CD4-positive, alpha-beta T cell (primary cell): Measurements from ENCODE around the gene RBM8A. TPM values are rescaled to one million over a fixed set of nuclear protein-coding genes. Genes with fewer than 3 reads are reported as not detected.

ENCODE experiments used
- ATAC-seq: fragments of 200-7000 bp; cut with Tn5 transposase; one replicate; pipeline ENCODE4 v1.10.0; 2022; ENCODE audit warnings: mild to moderate bottlenecking; ENCODE audit not compliant: poor library complexity
- CTCF ChIA-PET: fragments of 350-600 bp; sonication (Branson Sonifier 250); formaldehyde crosslinking; loops from one replicate; lab custom pipeline; 2021; ENCODE audit warnings: antibody characterized with exemption, inconsistent platforms; lab: Charles Lee
- POLR2A ChIA-PET: fragments of 350-600 bp; sonication (Branson Sonifier 250); formaldehyde crosslinking; loops from one replicate; lab custom pipeline; 2021; ENCODE audit warnings: antibody characterized with exemption, inconsistent platforms; lab: Charles Lee
- DNase-seq, 14 experiments: peaks; one replicate each; pipeline ENCODE4 v3.0.0-alpha.2; 2013 to 2020; ENCODE audit warnings: mixed read lengths in 2 of 14
- H3K27ac ChIP-seq, 2 donors: one replicate each; pipeline versions ENCODE4 v1.5.1 to v1.7.0; 2013; ENCODE audit warnings: low read length in 2 of 2, low read depth in 1 of 2, mild to moderate bottlenecking in 1 of 2
- H3K27me3 ChIP-seq, 2 experiments: 1 replicate in 1 of 2; 2 replicates in 1 of 2; pipeline versions ENCODE4 v1.6.1 to v1.7.0; 2013; ENCODE audit warnings: low read length in 2 of 2, control low read depth in 1 of 2, mild to moderate bottlenecking in 1 of 2, moderate library complexity in 1 of 2; ENCODE audit not compliant: insufficient read depth in 2 of 2, control insufficient read depth in 1 of 2
- H3K36me3 ChIP-seq: one replicate; pipeline ENCODE4 v1.6.1; 2013; ENCODE audit warnings: low read length, control low read depth; ENCODE audit not compliant: insufficient read depth
- H3K4me1 ChIP-seq: one replicate; pipeline ENCODE4 v1.6.1; 2013; ENCODE audit warnings: low read length, control low read depth; ENCODE audit not compliant: insufficient read depth
- H3K4me3 ChIP-seq: one replicate; pipeline ENCODE4 v1.5.1; 2013; ENCODE audit warnings: mild to moderate bottlenecking, low read length, moderate library complexity
- H3K9me3 ChIP-seq, 2 experiments: 1 replicate in 1 of 2; 2 replicates in 1 of 2; pipeline versions ENCODE4 v1.6.1 to v1.7.0; 2013; ENCODE audit warnings: low read length in 2 of 2, mild to moderate bottlenecking in 2 of 2, control low read depth in 1 of 2, moderate library complexity in 1 of 2; ENCODE audit not compliant: control insufficient read depth in 1 of 2, insufficient read depth in 1 of 2
- H3K27ac Mint-ChIP-seq: one replicate; pipeline ENCODE4 v1.8.0; 2020; ENCODE audit warnings: mixed read lengths
- H3K27me3 Mint-ChIP-seq: one replicate; pipeline ENCODE4 v1.8.0; 2021; ENCODE audit warnings: mixed read lengths
- H3K36me3 Mint-ChIP-seq: one replicate; pipeline ENCODE4 v1.8.0; 2021; ENCODE audit warnings: low read depth, mixed read lengths
- H3K4me1 Mint-ChIP-seq: one replicate; pipeline ENCODE4 v1.8.0; 2021; ENCODE audit warnings: low read depth, mixed read lengths
- H3K4me3 Mint-ChIP-seq: one replicate; pipeline ENCODE4 v1.8.0; 2020; ENCODE audit warnings: mild to moderate bottlenecking, mixed read lengths
- H3K9me3 Mint-ChIP-seq: one replicate; pipeline ENCODE4 v1.8.0; 2020; ENCODE audit warnings: mixed read lengths
- intact Hi-C, 2 experiments: fragments of 100-400 bp; cut with DNase I in 1 of 2; cut with micrococcal nuclease in 1 of 2; formaldehyde crosslinking; loops; one replicate each; pipeline versions ENCODE4 v1.15.1 to v1.9.0; 2023 to 2025; cut with DNase I, micrococcal nuclease
- total RNA-seq, 174 experiments: library from RNA in 2 of 174; stranded (reverse) in 2 of 174; gene quantifications; one replicate each; pipeline ENCODE4 v1.2.3 and lab custom pipeline; 2021 to 2026
- TF ChIP-seq, protein P1 (sequence below): fragments of 200-600 bp; IDR thresholded peaks from one replicate; pipeline ENCODE4 v1.8.0; 2022; ENCODE audit warnings: antibody characterized with exemption, mild to moderate bottlenecking

Gene RBM8A
- total RNA-seq, 2 experiments from 2014 or later: 126 to 134 TPM

GRCh38 chr1:145877923-145878486 lies 49.3 kb downstream of the RBM8A start:
- POLR2A ChIA-PET: interaction anchor here (1.2 kb wide), 1 partner anchor 18 kb away, joined by 3 read pairs; no protein-coding TSS in a partner anchor

DNA sequence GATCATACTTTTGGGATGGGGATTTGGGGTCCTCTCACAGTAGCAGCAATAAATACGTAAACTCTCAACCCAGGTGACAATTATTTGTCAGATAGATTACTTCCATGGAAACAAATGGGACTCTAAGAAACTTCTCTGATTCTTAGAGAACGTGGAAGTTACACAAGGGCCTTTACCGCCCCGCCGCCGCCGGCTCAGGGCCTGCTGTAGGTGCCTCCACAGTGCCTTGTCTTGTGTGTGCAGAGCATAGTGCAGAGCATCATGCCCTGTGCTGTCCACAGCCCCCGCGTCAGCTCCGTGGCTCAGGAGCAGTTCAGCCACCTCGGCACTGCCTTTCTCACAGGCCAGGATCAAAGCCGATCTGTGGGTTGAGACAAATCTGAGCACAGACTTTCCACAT lies 52.6 kb downstream of the RBM8A start:
- no peak overlapping the region for H3K27ac ChIP-seq
- Mint-ChIP-seq H3K9me3 (no peaks in the 10 kb centered on the region), H3K27ac (no peak overlapping the region), H3K27me3 (no peaks in the 10 kb centered on the region), H3K36me3 (no peaks in the 10 kb centered on the region), H3K4me3 (no peak overlapping the region), H3K4me1 (peaks cover 18% of the 10 kb centered on the region)
- intact Hi-C loops: no loop called here
- DNase-seq (no peak), ATAC-seq (no peak)
- TF ChIP-seq, protein P1, sequence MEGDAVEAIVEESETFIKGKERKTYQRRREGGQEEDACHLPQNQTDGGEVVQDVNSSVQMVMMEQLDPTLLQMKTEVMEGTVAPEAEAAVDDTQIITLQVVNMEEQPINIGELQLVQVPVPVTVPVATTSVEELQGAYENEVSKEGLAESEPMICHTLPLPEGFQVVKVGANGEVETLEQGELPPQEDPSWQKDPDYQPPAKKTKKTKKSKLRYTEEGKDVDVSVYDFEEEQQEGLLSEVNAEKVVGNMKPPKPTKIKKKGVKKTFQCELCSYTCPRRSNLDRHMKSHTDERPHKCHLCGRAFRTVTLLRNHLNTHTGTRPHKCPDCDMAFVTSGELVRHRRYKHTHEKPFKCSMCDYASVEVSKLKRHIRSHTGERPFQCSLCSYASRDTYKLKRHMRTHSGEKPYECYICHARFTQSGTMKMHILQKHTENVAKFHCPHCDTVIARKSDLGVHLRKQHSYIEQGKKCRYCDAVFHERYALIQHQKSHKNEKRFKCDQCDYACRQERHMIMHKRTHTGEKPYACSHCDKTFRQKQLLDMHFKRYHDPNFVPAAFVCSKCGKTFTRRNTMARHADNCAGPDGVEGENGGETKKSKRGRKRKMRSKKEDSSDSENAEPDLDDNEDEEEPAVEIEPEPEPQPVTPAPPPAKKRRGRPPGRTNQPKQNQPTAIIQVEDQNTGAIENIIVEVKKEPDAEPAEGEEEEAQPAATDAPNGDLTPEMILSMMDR: no peak
- POLR2A ChIA-PET: interaction anchor here (0.8 kb wide), 1 partner anchor 15 kb away, joined by 3 read pairs; no protein-coding TSS in a partner anchor
- CTCF ChIA-PET: no interaction called here
- H3K27me3 ChIP-seq: peaks cover 0 to 2% of the 10 kb centered on the region in 2 experiments
- H3K4me3 ChIP-seq: no peak overlapping the region
- H3K36me3 ChIP-seq: no peaks in the 10 kb centered on the region
- H3K9me3 ChIP-seq: no peaks in the 10 kb centered on the region
- H3K4me1 ChIP-seq: peaks cover 17% of the 10 kb centered on the region

More at GRCh38 chr1:145877923-145878486, 49.3 kb downstream of the RBM8A start:
- Histone ChIP-seq H3K4me3 (no peak overlapping the region), H3K36me3 (no peaks in the 10 kb centered on the region), H3K27me3 (peaks cover 0 to 2% of the 10 kb centered on the region in 2 experiments), H3K9me3 (no peaks in the 10 kb centered on the region), H3K4me1 (no peaks in the 10 kb centered on the region), H3K27ac (no peak overlapping the region)
- Mint-ChIP-seq H3K27me3 (peaks cover 14% of the 10 kb centered on the region), H3K4me1 (peaks cover 1% of the 10 kb centered on the region), H3K4me3 (no peak overlapping the region), H3K27ac (no peak overlapping the region), H3K36me3 (no peaks in the 10 kb centered on the region), H3K9me3 (no peaks in the 10 kb centered on the region)
- TF ChIP-seq, protein P1: no peak
- no peak for ATAC-seq
- DNase-seq: no peak
- CTCF ChIA-PET: no interaction called here
- intact Hi-C loops: no loop called here

DNA sequence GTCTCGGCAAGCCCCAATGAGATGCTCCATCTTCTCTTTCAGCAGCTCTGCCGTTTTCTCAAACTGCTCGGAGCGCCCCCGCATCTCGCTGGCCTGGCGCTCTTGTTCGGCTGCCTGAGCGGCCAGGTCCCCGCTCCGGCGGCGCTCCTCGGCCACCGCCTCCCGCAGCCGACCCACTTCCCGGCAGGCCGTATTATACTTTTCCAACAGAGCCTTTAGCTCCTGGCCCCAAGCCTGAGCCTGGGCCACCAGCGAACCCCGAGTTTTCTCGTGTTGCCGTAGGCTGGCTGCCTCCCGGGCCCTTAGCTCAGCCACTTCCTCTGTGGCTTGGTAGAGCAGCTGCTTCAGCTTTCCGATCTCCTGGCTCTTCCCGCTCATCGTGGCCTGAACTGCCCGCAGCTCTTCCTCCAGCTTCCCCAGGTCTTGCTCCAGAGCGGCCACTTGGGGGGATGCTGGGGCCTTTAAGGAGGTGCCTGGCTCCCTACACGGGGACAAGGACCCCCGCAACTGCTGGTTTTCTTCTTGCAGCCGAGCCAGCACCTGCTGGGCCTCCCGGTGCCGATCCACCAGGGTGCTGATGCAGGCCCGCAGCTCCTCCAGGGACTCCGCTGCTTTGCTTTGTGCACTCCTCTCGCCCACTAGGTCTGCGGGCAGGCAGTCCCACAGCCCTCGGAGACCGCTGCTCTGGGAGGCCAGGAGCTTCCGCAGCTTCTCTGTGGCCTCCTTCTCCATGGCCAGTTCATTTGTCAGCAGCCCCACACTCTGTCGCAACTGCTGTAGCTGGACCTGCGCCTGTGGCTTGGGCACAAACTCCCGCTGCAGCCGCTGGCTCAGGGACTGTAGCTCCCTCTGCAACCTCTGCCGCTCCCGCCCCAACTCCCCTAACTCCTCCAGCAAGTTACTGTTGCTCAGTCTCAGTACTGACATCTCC lies 55.0 kb downstream of the RBM8A start:
- no peaks in the 10 kb centered on the region for H3K36me3 Mint-ChIP-seq
- POLR2A ChIA-PET: interaction anchor here (0.6 to 3.6 kb wide), 13 partner anchors 13 to 168 kb away, joined by 3 to 39 read pairs (median 4); partner anchors contain the start of genes ANKRD34A, ANKRD35, LIX1L and NUDT17
- peak overlapping the region; percentile 83 for H3K4me3 Mint-ChIP-seq
- intact Hi-C loops: no loop called here
- Histone ChIP-seq H3K9me3 (no peaks in the 10 kb centered on the region), H3K36me3 (no peaks in the 10 kb centered on the region), H3K27ac (no peak overlapping the region), H3K27me3 (peaks cover 0 to 2% of the 10 kb centered on the region in 2 experiments), H3K4me3 (peak overlapping the region; percentile 49), H3K4me1 (peaks cover 17% of the 10 kb centered on the region)
- no peaks in the 10 kb centered on the region for H3K9me3 Mint-ChIP-seq
- peak overlapping the region; percentile 50 for H3K27ac Mint-ChIP-seq
- DNase-seq (peak in 13 of 14 experiments; percentile 12 to 60 (median 36)), ATAC-seq (peak; percentile 76)
- no peaks in the 10 kb centered on the region for H3K27me3 Mint-ChIP-seq
- H3K4me1 Mint-ChIP-seq: peaks cover 18% of the 10 kb centered on the region
- CTCF ChIA-PET: interaction anchor here (1.1 to 5.2 kb wide), 2 partner anchors 13 to 27 kb away, joined by 3 to 26 read pairs; partner anchors contain the start of genes ANKRD35 and NUDT17
- TF ChIP-seq, protein P1: no peak

Other genes starting within 250 kb of the RBM8A start
- gene PDZK1, start 220.1 kb downstream of the RBM8A start, total RNA-seq: not detected
- not detected for gene CD160, start 208.0 kb downstream of the RBM8A start, total RNA-seq
- gene RNF115, start 103.4 kb downstream of the RBM8A start, total RNA-seq: 10 to 100 TPM; 11.4 to 11.9 TPM
- 10 to 100 TPM; 18.6 to 19.9 TPM for gene POLR3C, start 103.3 kb downstream of the RBM8A start, total RNA-seq
- gene NUDT17, start 81.9 kb downstream of the RBM8A start, total RNA-seq: 1 to 10 TPM; 1.6 to 2.8 TPM
- 10 to 100 TPM; 18.7 to 19.7 TPM for gene PIAS3, start 68.4 kb downstream of the RBM8A start, total RNA-seq
- gene ANKRD35, start 41.6 kb downstream of the RBM8A start, total RNA-seq: under 1 TPM in 1 of 2 experiments, not detected in 1; 0.11 TPM
- gene ITGA10, start 17.4 kb downstream of the RBM8A start, total RNA-seq: 1 to 10 TPM in 1 of 2 experiments, under 1 TPM in 1; 0.77 to 1.0 TPM
- 10 to 100 TPM; 11.6 to 13.2 TPM for gene PEX11B, start 8.8 kb downstream of the RBM8A start, total RNA-seq
- 10 to 100 TPM; 21.4 to 21.5 TPM for gene LIX1L, start 30.5 kb upstream of the RBM8A start, total RNA-seq
- gene ANKRD34A, start 37.1 kb upstream of the RBM8A start, total RNA-seq: under 1 TPM; 0.42 to 0.47 TPM
- gene POLR3GL, start 37.2 kb upstream of the RBM8A start, total RNA-seq: 10 to 100 TPM; 17.2 to 17.8 TPM
- gene TXNIP, start 69.1 kb upstream of the RBM8A start, total RNA-seq: 1,000 to 10,000 TPM; 1,317 to 1,358 TPM
- gene HJV, start 94.3 kb upstream of the RBM8A start, total RNA-seq: not detected
- 1 to 10 TPM; 2.4 to 2.5 TPM for gene NBPF10, start 217.3 kb upstream of the RBM8A start, total RNA-seq